Fibroblast of the aortic adventitia (primary cell): Measurements from ENCODE around the gene DDX1. TPM values are rescaled to one million over a fixed set of nuclear protein-coding genes. Genes with fewer than 3 reads are reported as not detected.
"Not testable (repeated sequence)": the region's sequence is repeated elsewhere in the genome, so short reads cannot be mapped to it uniquely, and the experiment has no call there.

Experiments
- DNase-seq: peaks from one replicate; pipeline ENCODE4 v3.0.0-alpha.2; 2010; ENCODE audit warnings: low read depth
- H3K4me3 ChIP-seq: 2 replicates; pipeline ENCODE4 v1.5.1; 2011; ENCODE audit warnings: low read depth, mild to moderate bottlenecking, control low read depth, low read length, moderate library complexity
- CTCF ChIP-seq: IDR thresholded peaks from 2 replicates; pipeline ENCODE4 v1.5.1; 2011; ENCODE audit warnings: mild to moderate bottlenecking, low read length, control low read depth, inconsistent platforms; ENCODE audit not compliant: insufficient read depth
- total RNA-seq: library from RNA; depleted of rRNA; stranded (reverse); fragments of >200 nt; gene quantifications from 2 replicates; pipeline ENCODE4 v1.2.3, GENCODE V29; 2012; ENCODE audit warnings: low replicate concordance

Gene DDX1
- total RNA-seq, 1 donor = 110 TPM

- no peak for TF ChIP-seq CTCF
- no peak for DNase-seq
- H3K4me3 ChIP-seq = no peak overlapping the region
These were observed 26.8 kb downstream of the DDX1 start for GRCh38 chr2:15618449-15618855.

- no peak overlapping the region for H3K4me3 ChIP-seq
- no peak for TF ChIP-seq CTCF
These were observed 27.4 kb downstream of the DDX1 start for GRCh38 chr2:15619076-15619475.

GRCh38 chr2:15619510-15619909 lies 27.8 kb downstream of the DDX1 start:
- DNase-seq = no peak
- TF ChIP-seq CTCF = no peak
- H3K4me3 ChIP-seq = no peak overlapping the region

More at GRCh38 chr2:15619076-15619475, 27.4 kb downstream of the DDX1 start:
- DNase-seq = no peak

GRCh38 chr2:15619938-15620337 lies 28.3 kb downstream of the DDX1 start:
- no peak for DNase-seq
- TF ChIP-seq CTCF = no peak
- H3K4me3 ChIP-seq = no peak overlapping the region

GRCh38 chr2:15620340-15620739 lies 28.7 kb downstream of the DDX1 start:
- no peak for TF ChIP-seq CTCF
- no peak for DNase-seq
- H3K4me3 ChIP-seq = no peak overlapping the region

- no peak for TF ChIP-seq CTCF
- DNase-seq = no peak
- no peak overlapping the region for H3K4me3 ChIP-seq
These were observed 29.3 kb downstream of the DDX1 start for GRCh38 chr2:15620857-15621471.

GRCh38 chr2:15621472-15621870 lies 29.8 kb downstream of the DDX1 start:
- not testable (repeated sequence) for DNase-seq, H3K4me3 ChIP-seq
